HG02885 (cell line): ENCODE results near the gene CPD.

Source experiments
- ATAC-seq: cut with Tn5 transposase; IDR thresholded peaks from one replicate; pipeline ENCODE4 v1.9.1; 2021; ENCODE audit warnings: mild to moderate bottlenecking; ENCODE audit not compliant: unreplicated experiment, poor library complexity

CPD gene

DNA sequence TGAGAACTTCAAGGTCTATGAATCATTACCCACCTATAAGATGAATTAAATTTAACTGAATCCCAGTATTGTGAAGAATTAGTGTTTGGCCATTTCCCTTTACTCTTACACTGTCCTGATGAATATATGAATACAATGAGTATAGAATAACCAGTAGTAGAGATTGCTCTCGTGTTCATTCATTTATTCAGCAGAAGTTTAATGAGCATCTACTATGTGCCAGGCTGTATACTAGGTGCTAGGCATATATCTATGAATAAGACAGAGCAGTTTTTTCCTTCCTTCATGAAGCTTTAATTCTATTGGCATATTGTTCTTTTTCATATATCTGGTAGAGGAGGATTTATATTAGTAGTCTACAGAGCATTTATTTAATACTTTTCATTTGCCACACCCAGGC lies 104.4 kb downstream of the CPD start:
- no peak for ATAC-seq

DNA sequence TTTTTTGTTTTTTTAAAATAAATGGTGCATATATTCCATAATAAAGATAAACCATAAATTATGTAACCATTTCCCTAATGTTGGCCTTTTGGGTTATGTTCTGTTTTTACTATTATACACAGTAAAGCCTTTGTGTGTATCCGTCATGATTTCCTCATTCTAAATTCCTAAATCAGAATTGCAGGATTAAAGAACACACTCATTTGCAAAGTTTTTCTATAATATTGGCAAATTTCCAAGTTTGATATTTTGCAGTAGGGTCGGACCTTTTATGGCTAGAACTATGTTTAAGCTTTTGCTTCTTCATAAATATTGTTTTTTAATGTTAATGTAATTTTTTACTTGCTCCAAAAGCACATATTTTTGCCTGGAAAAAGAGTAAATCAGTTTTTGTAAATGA lies 115.1 kb downstream of the CPD start:
- ATAC-seq, result no peak

DNA sequence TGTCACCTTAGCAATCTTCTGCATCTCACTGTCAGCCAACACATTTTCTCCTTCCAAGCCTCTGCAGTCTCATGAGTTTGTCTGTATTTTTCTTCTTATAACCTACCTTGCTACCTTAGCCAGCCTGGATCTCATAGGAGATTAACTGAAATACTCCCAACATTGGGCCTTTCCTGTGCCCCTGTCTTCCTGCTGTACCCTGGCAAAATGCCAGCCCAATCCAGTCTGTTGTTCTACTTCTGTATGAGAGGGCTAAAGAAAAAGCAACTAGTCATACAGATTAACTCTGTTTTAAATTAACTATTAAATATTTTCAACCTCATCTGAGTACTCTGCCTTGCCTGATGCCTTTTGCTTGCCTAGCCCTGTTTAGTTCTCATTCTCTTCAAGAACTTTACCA lies 116.9 kb downstream of the CPD start:
- ATAC-seq, result no peak

DNA sequence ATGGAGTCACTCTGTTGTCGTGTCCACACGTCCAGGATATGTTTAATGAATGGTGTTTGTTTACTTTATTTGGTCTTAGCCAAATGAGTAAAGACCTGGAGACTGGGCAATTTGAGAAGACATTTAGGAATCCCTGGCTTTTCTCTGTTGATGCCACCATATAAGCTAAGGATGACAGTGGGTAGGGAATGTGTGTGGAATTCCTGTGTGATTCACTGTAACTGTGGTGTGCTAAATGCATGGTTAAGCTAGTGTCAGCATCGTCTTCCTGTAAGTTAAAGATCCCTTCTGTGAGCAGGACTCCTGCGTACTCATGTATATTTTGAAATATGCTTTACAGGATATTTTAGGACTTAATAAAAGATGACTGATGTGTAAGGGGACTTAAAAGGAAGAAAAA lies 124.8 kb downstream of the CPD start:
- ATAC-seq, result no peak

DNA sequence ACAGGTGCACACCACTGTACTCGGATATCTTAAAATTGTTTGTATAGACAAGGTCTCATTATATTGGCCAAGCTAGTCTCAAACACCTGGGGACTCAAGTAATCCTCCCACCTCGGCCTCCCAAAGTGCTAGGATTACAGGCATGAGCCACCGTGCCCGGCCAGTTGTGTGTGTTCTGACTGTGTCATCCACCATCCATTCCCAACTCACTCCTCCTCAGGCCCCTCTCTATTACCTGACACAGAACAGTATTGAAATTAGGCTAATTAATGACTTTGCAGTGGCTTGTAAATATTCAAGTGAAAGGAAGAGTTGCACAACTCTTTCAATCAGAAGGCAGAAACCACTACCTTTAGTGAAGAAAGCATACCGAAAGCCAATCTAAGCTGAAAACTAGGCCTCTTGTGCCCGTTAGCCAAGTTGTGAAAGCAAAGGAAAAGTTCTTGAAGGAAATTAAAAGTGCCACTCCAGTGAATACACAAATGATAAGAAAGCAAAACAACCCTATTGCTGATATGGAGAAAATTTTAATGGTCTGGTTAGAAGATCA lies 127.2 kb downstream of the CPD start:
- ATAC-seq, result no peak

DNA sequence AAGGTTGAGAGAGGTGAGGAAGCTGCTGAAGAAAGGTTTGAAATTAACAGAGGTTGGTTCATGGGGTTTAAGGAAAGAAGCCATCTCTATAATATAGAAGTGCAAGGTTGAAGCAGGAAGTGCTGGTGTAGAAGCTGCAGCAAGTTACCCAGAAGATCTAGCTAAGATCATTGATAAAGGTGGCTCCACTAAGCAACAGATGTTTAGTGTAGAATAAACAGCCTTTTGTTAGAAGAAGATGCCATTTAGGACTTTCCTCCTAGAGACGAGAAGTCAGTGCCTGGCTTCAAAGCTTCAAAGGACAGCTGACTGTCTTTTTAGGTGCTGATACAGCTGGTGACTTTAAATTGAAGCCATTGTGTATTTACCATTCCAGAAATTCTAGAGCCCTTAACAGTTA lies 127.8 kb downstream of the CPD start:
- ATAC-seq, result no peak

DNA sequence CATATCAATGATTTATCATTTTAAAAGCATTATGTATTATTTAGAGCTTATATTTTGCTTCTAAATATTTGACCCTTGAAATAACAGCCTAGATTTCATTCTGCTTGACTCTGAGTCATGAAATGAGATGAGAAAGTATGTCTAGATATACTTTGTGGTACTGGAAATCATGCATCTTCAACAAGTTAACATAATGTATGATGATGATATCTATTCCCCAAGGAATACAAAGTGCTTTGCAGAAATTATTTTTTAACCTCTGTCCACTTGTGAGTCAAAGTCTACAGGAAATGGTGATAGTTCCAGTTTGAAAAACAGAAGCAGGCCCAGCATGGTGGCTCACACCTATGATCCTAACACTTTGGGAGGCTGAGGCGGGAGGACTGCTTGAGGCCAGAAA lies 134.6 kb downstream of the CPD start:
- no peak for ATAC-seq

DNA sequence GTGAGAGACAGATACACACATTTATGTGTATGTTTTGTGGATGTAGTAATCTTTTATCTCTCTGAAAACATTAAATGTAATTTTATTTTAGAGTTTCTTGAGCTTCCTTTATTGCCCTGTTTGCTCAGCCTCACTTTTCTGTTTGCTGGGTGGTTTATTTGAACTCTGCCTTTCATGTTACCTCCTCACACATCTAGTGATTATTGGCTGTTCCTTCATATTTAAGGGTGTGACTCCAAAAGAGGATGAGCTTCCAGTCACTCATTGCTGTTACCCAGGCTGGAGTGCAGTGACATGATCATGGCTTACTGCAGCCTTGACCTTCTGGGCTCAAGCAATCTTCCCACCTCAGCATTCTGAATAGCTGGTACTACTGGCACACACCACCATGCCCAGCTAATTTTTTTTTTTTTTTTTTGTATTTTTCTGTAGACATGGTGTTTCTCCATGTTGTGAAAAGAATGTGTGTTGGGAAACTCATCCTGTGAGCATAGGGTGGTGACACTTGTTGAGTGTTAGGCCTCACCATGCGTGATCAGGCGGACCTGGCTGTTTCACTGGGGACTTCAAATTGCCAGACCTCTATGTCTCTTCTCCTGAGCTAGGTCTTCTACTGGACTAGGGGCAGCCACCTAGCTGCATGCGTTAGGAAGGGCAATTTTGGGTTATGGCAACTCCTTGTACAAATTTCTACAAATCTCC lies 136.3 kb downstream of the CPD start:
- no peak for ATAC-seq

DNA sequence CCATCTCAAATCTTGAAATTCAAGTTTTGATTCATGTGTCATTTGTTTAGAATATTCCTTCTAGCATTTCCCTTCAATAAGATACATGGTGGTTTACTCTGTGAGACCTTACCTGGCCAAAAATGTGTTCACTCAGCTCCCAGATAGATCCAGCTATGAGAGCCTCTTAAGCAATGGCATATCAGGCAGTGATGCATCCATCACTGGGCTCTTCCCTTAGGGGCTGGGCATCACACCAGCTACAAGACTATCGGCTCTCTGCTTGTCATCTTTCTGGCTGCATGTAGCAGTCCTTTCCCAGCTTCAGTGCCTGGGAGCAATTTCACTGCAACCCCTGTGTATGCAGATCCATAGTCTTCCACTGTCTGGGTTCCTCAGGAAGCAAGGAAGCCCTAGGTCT lies 139.1 kb downstream of the CPD start:
- no peak for ATAC-seq

DNA sequence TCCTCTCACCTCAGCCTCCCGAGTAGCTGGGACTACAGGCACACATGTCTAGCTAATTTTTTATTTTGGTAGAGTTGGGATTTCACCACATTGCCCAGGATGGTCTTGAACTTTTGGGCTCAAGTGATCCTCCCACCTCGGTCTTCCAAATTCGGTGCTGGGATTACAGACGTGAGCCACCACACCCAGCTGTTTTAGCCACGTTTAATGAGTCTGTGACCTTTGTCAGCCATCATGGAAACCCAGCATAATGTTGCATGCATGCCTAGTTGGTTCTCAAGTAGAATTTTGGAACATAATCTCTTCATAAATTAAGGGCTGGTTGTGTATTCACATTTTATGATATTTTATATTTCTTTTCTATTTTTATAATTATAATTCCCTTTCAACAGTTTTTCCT lies 140.4 kb downstream of the CPD start:
- ATAC-seq, result no peak
